Adipose tissue (tissue), 3 donors: ENCODE results near the gene POLR3H. TPM values are rescaled to one million over a fixed set of nuclear protein-coding genes. Genes with fewer than 3 reads are reported as not detected.
"Not testable (repeated sequence)": the region's sequence is repeated elsewhere in the genome, so short reads cannot be mapped to it uniquely, and the experiment has no call there.

ENCODE experiments used
- H3K27ac ChIP-seq: one replicate; pipeline ENCODE4 v1.5.1; 2013; ENCODE audit warnings: low read depth, low read length
- WGBS, 3 donors: extraction: QIAGEN DNeasy Blood & Tissue Kit; methylation state at CpG; one replicate each; pipeline ENCODE4 v1.1.7; 2013; 5-methylcytosine and 5-hydroxymethylcytosine counted together
- polyA plus RNA-seq, 3 donors: library from polyadenylated mRNA; stranded (reverse); fragments of 200-250 nt; gene quantifications; one replicate each; pipeline ENCODE4 v1.2.3, GENCODE V29; 2013
- donor health status: healthy with polysubstance abuse.
- donor health status: Bipolar disorder and iron deficiency.
- donor health status: healthy.

Gene POLR3H, protein sequence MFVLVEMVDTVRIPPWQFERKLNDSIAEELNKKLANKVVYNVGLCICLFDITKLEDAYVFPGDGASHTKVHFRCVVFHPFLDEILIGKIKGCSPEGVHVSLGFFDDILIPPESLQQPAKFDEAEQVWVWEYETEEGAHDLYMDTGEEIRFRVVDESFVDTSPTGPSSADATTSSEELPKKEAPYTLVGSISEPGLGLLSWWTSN
- polyA plus RNA-seq, result 10 to 100 TPM; 10.4 to 56.0 (median 28.1) TPM

DNA sequence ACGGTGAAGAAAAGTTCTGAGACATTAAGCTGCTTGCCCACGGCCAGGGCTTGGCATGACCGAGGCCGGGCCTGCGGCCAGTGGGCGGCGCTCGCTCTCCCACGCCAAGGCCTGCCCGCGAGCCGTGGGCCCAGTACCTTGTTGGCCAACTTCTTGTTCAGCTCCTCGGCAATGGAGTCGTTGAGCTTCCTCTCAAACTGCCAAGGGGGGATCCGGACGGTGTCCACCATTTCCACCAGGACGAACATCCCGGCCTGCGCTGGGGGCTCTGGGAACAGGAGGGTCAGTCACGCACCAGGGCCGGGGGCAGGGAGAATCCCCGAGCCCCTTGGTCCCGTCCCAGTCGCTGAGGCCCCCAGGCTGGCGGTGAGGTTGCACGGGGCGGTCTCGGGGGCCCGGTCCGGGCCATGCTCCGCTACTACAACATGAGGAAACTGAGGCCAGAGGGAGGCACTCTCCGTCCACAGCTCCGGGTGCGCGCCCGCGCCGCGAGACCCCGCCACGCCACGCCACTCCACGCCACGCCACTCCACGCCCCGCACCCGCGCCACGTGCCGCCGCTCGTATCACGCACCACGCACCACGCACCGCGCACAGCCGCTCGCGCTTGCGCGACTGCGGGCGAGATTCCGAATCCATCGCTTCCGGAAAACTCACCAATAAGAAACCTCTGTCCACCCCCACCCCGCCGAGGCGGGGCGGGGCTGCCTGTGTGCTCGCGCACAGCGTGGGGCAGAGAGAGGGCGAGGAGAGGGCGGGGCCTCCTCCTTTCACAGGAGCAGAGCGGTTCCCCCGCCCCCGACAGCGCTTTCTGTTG is at the start of gene POLR3H:
POLR3H (minus strand) TSS at position 617 of the 817 bp plus-strand sequence; CDS start at position 248, 369 bp downstream.
- H3K27ac ChIP-seq, result peak within 1 kb of the TSS; percentile 42
- WGBS, 3 donors, result 0 to 1% (median 0%) methylated on average over 71 to 80 of the region's 80 CpGs

DNA sequence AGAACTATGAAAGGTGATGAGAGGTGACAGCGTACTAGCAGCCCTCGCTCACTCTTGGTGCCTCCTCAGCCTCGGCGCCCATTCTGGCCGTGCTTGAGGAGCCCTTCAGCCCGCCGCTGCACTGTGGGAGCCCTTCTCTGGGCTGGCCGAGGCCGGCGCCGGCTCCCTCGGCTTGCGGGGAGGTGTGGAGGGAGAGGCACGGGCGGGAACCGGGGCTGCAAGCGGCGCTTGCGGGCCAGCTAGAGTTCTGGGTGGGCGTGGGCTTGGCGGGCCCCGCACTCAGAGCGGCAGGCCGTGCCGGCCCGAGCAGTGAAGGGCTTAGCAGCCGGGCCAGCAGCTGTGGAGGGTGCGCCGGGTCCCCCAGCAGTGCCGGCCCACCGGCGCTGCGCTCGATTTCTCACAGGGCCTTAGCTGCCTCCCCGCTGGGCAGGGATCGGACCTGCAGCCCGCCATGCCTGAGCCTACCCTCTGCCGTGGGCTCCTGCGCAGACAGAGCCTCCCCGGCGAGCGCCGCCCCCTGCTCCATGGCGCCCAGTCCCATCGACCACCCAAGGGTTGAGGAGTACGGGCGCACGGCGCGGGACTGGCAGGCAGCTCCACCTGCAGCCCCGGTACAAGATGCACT is 49.2 kb upstream of the POLR3H start:
- WGBS, 3 donors, result 94 to 96% (median 96%) methylated on average over 46 to 51 of the region's 51 CpGs
- H3K27ac ChIP-seq, result not testable (repeated sequence)

DNA sequence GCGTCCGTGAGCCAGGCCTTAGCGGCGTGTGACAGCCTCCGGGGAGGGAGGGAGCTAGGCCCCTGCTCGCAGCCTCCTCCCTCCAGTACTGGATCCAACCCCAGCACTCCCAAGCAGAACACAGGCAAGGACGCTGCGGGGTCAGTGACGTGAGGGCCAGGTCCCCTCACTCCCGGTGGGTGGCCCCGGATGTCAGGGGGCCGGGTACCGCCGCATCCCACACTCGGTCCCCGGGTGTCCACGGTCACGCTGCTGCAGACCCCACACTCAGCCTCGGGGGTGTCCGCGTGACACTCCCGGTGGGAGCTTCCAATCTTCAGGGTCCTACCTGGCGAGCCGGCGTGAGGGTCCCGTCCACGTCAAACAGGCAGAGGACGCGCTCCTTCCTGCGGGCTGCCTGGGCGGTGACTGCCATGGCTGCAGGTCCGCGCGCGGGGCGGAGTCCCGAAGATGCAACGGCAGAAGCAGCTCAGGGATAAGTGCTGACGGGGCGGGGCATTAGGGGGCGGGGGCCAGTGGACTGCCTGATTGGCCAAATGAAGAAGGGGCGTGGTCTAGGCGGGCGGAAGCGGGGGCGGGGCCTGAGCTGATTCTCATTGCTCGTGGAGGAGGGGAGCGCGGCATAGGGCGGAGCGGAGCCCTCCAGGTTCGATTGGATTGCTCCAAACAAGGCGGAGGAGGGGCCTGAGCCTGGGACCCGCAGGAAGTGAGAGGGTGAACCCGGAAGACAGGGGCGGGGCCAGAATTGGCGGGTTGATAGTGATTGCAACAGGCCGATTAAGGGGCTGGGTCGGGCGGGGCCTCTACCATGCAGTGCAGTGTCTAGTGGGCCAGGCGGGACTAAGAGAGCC is 45.3 kb upstream of the POLR3H start, which contains the start of gene PMM1:
PMM1 (minus strand) TSS at position 450 of the 851 bp plus-strand sequence; CDS start at position 415, 35 bp downstream.
- no peak within 1 kb of the TSS for H3K27ac ChIP-seq
- WGBS, 3 donors, result 0 to 1% (median 1%) methylated on average over 59 to 61 of the region's 61 CpGs

DNA sequence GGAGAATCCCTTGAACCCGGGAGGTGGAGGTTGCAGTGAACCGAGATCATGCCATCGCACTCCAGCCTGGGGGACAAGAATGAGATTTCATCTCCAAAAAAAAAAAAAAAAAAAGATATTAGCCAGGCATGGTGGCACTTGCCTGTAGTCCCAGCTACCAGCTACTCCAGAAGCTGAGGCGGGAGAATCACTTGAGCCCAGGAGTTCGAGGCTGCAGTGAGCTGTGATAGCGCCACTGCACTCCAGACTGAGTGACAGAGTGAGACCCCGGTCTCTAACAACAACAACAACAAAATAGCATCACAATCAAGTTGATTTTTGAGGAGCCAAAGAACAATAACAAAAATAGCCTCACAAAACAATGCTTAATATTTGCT is 43.1 kb upstream of the POLR3H start:
- no peak overlapping the region for H3K27ac ChIP-seq
- WGBS, 3 donors, result 50 to 95% (median 88%) methylated on average over 7 of the region's 7 CpGs

DNA sequence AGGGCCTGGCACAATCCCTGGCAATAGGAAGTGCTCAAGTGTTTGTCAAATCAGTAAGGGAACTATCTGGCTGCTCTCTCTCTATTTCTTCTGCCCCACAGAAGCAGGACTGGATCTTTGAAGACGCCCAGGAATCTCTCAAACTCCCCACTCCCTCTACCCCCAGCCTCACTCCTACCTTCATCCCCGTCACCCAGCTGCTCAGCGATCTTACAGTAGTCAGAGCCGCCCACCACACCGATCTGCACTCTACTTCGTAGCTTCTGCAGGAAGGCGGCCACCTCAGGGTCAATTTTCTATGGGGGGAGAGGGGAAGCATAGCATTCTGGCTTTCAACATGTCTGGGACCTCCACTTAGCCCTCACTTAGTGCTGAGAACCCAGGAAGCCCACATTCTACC is 41.6 kb upstream of the POLR3H start:
- WGBS, 3 donors, result 93 to 98% (median 97%) methylated on average over 7 of the region's 7 CpGs
- no peak overlapping the region for H3K27ac ChIP-seq

DNA sequence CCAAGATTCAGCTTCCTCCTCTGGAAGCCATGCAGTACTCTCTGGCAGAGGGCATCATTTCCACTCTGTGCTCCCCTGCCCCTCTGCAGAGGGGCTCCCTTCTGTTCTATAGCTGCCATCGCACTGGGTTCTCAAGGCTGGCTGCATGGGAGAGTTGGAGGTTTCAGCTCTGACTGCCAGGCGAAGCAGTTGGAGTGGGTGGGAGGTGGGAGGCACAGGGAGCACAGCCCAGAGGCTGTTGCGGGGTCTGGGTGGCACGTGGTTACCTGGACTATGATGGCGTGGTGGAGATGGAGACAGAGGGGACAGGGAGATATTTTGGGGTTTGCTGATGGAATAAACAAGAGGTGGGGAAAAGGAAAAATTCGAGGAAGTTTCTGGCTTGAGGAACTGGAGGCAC is 40.6 kb upstream of the POLR3H start:
- 89 to 95% (median 90%) methylated on average over 6 of the region's 6 CpGs for WGBS, 3 donors
- H3K27ac ChIP-seq, result no peak overlapping the region

DNA sequence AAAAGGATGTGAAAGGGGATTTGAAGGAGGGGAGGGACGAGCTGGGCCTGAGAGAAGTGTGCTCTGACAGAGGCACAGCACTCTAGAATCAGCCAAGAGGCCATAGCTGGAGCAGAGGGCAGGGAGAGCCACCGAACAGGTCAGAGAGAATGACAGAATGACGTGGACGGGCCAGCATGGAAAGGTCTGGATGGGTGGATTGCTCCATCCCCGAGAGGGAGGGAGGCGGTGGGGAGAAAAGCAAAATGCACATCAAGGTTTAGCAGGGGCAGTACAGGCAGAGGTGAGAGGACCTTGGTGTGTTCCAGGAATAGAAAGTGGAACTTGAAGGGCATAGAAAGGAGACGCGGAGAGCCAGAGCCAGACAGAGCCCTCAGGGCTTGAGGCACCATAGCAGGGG is 38.4 kb upstream of the POLR3H start:
- WGBS, 3 donors, result 81 to 91% (median 81%) methylated on average over 8 of the region's 8 CpGs
- no peak overlapping the region for H3K27ac ChIP-seq

DNA sequence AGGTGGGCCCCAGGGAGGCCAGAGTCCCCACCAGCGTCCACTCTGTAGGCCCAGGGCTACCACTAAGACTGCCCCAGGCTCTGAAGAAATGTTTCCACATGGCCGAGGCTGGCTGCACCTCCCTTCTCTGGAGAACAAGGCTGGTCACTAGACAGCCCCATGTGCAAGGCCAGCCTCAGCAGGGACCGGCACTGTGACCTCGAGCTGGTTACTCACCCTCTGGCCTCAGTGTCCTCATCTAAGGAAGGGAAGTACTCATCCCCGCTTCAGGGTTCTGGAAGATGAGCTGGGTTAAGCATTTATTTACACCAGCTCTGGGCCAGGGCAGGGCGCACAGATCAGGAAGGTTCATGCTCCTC is 35.7 kb upstream of the POLR3H start:
- H3K27ac ChIP-seq, result no peak overlapping the region
- WGBS, 3 donors, result 88 to 92% (median 92%) methylated on average over 6 of the region's 6 CpGs

DNA sequence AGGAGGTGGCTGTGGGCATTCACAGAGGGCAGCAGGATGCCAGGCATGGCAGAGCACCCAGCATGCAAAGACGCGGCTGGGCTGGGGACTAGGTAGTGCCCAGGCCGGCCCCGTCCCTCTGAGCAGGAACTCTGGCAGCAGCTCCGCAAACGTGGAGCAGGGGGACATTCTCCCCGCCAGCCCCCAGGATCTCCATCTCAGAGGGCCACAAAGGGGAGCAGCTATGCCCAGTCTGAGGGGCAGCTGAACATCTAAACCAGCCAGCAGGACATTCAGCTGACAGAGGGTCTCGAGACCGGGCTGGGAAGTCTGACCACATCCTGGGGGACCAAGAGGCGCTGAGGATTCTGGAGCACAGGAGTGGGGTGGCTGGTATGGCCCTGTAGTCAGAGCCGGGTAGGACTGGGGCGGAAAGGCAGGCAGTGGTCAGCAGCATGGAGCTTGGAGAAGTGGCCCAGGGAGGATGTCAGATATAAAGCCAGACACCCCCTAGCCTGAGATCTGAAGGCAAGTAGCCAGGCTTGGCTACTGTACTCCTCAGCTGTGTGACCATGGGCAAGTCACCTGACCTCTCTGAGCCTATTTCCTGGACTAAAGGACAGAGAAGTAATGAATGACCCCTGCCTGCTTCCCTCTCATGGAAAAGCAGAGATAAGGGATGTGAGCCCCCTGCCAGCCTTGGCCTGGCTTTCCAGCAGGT is 35.2 kb upstream of the POLR3H start:
- 94 to 96% (median 96%) methylated on average over 12 of the region's 12 CpGs for WGBS, 3 donors
- no peak overlapping the region for H3K27ac ChIP-seq

DNA sequence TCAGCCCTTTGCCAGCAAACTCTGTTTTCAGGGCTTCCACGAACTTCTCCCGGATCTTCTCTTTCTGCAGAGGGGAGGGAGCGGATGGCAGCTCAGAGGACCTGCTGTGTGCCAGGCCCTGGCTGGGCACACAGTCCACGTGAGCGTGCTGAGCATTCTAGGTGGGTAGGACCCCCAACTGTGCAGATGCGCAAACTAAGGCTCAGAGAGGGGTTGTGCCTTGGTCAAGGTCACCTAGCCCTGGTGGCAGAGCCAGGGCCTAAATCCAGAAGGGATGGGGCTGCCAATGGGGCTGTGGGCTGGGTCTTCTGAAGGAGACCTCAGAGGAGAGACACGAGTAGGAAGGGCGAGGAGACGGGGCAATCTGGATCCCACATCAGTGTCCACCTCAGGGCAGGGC is 34.5 kb upstream of the POLR3H start:
- 92 to 94% (median 94%) methylated on average over 9 of the region's 9 CpGs for WGBS, 3 donors
- H3K27ac ChIP-seq, result no peak overlapping the region

DNA sequence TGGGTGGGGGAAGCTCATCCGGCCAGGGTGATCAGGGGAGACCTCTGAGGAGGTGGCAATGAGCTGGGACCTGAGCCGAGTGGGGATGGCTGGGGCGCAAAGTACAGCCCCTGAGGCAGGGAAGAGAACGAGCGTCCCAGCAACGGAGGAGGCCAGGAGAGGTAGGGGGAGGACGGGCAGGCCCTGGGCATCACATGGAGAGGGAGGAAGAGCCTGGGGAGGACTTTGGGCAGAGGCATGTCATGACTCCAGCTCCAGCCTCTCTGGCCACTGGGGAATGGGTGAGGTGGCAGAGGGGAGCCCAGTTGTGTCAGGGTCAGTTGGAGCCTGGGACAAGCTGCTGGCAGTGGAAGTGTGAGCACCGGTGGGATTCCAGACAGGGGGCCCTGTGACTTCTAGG is 33.8 kb upstream of the POLR3H start:
- 92 to 94% (median 92%) methylated on average over 8 of the region's 8 CpGs for WGBS, 3 donors
- no peak overlapping the region for H3K27ac ChIP-seq

DNA sequence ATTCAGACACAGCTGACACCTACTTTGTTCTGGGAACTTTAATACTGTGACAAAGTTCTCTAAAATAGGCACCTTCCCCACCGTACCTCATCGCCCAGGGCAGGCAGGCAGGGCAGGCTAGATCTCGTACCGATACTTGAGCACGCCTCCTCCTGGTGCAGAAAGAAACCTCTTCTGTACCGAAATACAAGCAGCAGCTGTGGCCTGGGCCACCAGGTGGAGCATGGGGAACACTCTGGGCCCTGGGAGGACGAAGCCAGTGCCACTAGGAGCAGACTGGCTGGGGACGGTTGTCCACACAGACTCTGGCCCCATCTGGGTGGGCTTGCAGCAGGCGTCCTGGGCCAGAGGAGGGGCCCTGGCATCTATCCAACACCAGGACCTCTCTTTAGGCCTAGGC is 32.6 kb upstream of the POLR3H start:
- 74 to 81% (median 78%) methylated on average over 9 of the region's 9 CpGs for WGBS, 3 donors
- H3K27ac ChIP-seq, result no peak overlapping the region

DNA sequence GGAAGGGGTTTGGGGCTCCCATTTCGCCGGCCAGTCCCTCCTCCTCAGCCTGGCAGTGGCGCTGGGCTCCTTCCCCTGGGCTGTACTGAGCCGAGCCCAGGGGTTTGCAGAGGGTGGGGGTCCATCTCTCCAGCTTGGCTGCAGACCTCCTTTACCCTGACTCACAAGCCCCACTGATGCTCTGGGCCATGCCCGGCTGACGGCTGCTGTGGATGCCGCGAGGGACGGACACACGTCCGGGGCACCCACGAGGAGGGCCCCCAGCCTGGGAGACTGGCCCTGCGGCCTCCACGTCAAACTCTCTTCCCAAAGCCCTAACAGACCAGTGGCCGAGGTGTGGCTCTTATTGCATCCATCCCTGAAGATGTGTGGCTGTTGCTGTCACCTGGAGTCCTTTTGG is 31.3 kb upstream of the POLR3H start:
- 82 to 90% (median 85%) methylated on average over 15 of the region's 15 CpGs for WGBS, 3 donors
- no peak overlapping the region for H3K27ac ChIP-seq

DNA sequence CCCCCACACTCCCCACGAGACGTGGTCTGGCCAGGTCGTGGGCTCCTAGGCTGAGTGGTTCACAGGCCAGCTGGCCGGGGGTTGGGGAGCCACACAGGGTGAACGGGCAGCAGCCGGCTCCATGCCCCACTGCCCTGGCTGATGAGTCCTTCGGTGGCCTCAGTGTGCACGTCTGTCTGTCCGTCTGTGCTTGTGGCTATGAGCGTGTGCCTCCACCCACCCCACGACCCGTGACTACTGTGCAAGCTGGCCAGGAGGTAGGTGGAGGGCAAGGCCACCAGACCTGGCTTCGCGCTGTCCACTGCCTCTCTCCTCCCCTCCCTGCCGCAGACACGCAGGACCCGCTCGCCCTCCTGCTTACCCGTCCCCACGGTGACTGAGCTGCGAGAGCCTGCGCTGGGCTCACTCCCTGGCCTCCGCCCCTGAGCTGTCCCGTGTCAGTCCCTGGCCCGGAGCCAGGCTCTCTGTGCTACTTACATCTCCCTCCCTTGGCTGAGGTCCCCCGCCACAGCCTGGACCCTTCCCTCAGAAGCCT is 30.6 kb upstream of the POLR3H start:
- 63 to 73% (median 70%) methylated on average over 24 to 26 of the region's 26 CpGs for WGBS, 3 donors

DNA sequence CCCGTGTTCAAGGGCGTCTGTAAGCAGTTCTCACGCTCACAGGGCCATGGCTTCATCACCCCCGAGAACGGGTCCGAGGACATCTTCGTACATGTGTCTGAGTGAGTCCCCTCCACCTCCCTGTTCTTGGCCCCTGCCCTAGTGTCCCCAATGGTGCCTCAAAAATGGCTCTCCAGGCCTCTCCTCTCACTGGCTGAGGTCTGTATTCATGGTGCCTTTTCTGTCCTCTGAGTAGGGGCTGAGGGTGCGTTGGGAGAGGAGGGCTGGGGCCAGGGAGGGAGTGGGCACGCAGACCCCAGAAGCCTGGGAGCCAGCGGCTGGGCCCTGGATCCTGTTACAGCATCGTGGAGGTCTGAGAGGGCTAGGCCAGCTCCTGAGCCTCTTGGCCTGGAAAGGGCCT is 29.4 kb upstream of the POLR3H start:
- H3K27ac ChIP-seq, result no peak overlapping the region
- WGBS, 3 donors, result 91 to 95% (median 93%) methylated on average over 11 of the region's 11 CpGs

More for the DNA sequence above, 30.6 kb upstream of the POLR3H start:
- no peak overlapping the region for H3K27ac ChIP-seq

DNA sequence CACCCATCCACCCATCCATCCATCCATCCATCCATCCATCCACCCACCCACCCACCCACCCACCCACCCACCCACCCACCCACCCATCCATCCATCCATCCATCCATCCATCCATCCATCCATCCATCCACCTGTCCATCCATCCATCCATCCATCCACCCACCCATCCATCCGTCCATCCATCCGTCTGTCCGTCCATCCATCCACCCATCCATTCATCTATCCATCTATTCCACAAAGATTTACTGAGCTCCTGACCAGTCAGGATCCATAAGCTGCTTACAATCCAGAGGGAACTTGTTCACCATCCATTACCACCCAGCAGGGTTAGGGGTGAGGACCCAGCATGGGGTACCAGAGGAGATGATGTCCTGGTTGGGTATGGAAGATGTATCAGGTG is 28.0 kb upstream of the POLR3H start:
- 94 to 100% (median 96%) methylated on average over 3 of the region's 3 CpGs for WGBS, 3 donors
- not testable (repeated sequence) for H3K27ac ChIP-seq

DNA sequence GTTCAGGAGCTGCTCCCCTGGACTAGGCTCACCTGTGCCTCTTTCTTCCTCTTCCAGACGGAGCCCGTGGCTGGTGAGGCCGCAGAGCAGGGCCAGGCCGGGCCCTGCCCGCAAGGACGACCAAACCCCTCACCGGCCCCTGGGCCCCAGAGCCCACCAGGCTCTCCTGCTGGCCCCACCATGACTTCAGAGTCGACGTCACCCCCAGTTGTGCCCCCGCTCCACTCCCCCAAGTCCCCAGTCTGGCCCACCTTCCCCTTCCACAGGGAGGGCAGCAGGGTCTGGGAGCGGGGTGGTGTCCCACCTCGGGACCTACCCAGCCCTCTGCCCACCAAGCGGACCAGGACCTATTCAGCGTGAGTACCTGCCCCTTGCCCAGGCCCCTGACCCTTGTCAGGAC is 27.5 kb upstream of the POLR3H start:
- H3K27ac ChIP-seq, result no peak overlapping the region
- WGBS, 3 donors, result 92 to 97% (median 95%) methylated on average over 10 to 14 of the region's 14 CpGs

DNA sequence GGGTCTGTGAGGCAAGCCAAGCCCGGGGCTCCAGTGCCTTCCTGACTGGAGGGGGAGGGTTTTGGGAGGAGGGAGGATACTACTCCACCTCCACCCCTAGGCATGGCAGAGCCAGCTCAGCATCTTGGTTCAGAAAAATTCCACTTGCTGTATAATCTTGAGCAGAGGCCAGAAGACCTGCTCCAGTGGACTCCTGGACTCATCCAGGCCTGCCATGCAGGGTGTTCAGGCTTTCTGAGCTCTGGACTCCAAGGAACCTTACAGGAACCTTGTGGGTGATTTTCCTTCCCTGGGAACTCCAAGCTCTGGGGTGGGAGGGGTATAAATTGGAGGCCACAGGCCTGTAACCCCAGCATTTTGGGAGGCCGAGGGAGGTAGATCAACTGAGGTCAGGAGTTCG is 26.0 kb upstream of the POLR3H start:
- WGBS, 3 donors, result 76 to 90% (median 82%) methylated on average over 3 of the region's 3 CpGs
- no peak overlapping the region for H3K27ac ChIP-seq
